Measurements from ENCODE around the gene SLC26A6. TPM values are rescaled to one million over a fixed set of nuclear protein-coding genes. Genes with fewer than 3 reads are reported as not detected.

The SLC26A6 gene
- polyA plus RNA-seq, 4 donors, result 14.3 to 74.0 (median 30.4) TPM

DNA sequence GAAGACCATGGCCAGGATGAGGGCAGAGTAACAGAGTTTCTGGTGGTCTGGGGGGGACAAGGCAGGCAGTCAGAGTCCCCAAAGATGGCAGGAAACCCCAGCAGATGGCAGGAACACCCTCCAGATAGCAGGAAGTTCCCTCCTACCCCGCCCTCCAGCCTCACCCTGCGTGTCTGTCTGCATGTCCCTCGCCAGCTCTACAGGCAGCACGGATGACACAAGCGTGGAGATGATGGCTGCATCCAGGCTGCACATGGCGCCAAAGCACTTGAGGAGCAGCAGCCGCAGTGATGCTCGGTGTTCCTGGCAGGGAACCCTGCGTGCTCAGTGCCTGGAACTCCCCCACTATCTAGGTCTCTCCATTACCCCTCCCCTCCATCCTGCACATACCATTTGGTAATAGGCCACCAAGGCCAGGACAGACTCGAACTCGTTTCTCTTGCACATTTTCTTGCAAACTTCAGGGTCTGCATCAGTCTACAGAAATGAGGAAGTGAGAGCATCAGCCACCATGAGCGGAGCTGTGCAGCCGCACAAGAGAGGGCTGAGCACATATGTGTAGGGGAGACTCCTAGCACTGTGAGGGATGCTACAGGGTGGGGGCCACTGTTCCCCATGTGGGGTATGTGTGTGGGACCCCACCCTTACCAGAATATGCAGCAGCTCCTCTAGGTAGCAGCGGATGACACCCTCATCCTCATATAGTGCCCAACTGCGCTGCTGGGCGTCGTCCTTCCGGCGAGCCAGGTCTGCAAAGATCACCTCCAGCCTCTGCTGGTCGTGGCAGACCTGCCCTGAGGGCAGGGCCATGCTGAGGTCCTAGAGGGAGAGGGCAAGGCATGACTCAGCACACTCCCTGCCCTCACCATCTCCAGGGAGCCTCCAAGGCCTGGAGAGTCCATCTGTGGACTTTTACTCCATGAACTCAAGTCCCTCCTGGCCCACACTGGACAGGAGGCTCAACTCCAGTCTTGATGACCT lies 44.4 kb upstream of the SLC26A6 start:
- FAIRE-seq (no peak), DNase-seq (no peak)
- no peak overlapping the region for H3K27ac ChIP-seq (ENCODE audit: low read depth in 1 of 3, low read length in 2 of 3)
- H3K9me3 ChIP-seq (ENCODE audit: control insufficient read depth in 2 of 2, insufficient read depth in 1 of 2, low read depth in 1 of 2, low read length in 1 of 2), result no peaks in the 10 kb centered on the region
- no peak overlapping the region for H3K4me3 ChIP-seq (ENCODE audit: low read depth in 1 of 3, low read length in 3 of 3)
- 87 to 93% (median 92%) methylated on average over 20 of the region's 20 CpGs for WGBS, 3 donors
- no peaks in the 10 kb centered on the region for H3K27me3 ChIP-seq (ENCODE audit: control insufficient read depth in 3 of 3, insufficient read depth in 3 of 3, low read length in 3 of 3)
- H3K36me3 ChIP-seq (ENCODE audit: control insufficient read depth in 3 of 3, insufficient read depth in 2 of 3, low read depth in 1 of 3, low read length in 3 of 3), result peaks cover 0 to 82% (median 11%) of the 10 kb centered on the region in 3 donors
- H3K4me1 ChIP-seq (ENCODE audit: control insufficient read depth in 3 of 3, insufficient read depth in 2 of 3, low read depth in 1 of 3, low read length in 2 of 3), result peaks cover 0 to 17% (median 4%) of the 10 kb centered on the region in 3 donors

DNA sequence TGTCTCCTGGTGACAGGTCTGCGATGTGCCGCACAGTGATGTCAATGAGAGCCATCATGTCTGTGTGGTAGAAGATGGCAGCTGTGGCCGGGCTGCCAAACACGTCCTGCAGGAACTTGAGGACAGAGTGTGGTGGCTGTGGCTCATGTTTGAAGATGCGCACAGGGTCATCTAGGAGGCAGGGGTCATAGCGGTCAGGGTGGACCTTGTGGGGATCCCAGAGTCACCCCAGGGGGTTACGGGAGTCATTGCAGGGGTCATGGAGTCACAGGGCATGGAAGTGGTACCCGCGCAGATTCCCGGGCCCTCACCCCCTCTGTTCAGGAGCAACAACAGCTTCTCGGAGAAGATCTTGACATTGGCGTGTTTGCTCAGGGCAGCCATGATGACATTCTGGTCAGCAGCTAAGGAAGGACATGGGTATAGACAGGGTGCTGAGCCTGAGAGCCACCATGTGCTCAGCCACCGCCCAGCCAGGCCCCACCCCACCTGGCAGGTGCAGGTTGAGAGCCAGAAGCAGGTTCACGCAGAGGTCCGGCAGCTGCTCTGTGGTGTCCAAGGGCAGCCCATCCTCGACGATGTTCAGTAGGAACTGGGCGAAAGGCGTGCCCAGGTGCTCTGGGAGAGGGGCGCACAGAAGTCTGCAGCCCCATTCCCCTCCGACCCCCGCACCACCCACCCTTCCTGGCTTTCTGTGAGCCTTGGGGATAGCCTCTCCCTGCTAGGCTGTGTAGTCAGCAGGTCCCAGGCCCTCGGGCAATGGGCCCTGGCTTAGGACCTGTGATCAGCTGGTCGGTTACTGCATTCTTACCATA lies 43.5 kb upstream of the SLC26A6 start:
- no peak for FAIRE-seq
- Histone ChIP-seq H3K36me3 (ENCODE audit: control insufficient read depth in 3 of 3, insufficient read depth in 2 of 3, low read depth in 1 of 3, low read length in 3 of 3) (peaks cover 0 to 83% (median 11%) of the 10 kb centered on the region in 3 donors), H3K27ac (ENCODE audit: low read depth in 1 of 3, low read length in 2 of 3) (no peak overlapping the region), H3K4me1 (ENCODE audit: control insufficient read depth in 3 of 3, insufficient read depth in 2 of 3, low read depth in 1 of 3, low read length in 2 of 3) (peaks cover 0 to 8% (median 0%) of the 10 kb centered on the region in 3 donors), H3K4me3 (ENCODE audit: low read depth in 1 of 3, low read length in 3 of 3) (no peak overlapping the region), H3K9me3 (ENCODE audit: control insufficient read depth in 2 of 2, insufficient read depth in 1 of 2, low read depth in 1 of 2, low read length in 1 of 2) (no peaks in the 10 kb centered on the region), H3K27me3 (ENCODE audit: control insufficient read depth in 3 of 3, insufficient read depth in 3 of 3, low read length in 3 of 3) (no peaks in the 10 kb centered on the region)
- 87 to 95% (median 90%) methylated on average over 23 to 24 of the region's 24 CpGs for WGBS, 3 donors
- no peak for DNase-seq

DNA sequence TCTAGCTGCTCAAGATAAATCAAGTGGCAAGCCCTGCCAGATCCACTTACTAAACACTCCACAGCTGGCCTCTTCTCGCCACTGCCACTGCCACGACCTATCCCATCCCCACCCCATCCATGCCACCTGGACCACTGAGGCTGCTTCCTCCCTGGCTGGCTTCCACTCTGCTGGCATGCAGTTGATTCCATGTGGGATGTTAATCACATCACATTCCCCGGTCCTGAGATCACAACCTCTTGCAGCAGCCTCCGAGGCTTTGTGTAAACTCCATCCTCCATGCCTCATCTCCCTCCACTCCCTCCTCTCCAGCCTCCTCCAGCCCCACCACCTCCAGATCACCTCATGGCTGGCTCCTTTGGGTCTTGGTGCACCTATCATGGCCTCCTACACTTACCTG lies 42.8 kb upstream of the SLC26A6 start:
- Histone ChIP-seq H3K4me1 (ENCODE audit: control insufficient read depth in 3 of 3, insufficient read depth in 2 of 3, low read depth in 1 of 3, low read length in 2 of 3) (peaks cover 0 to 1% (median 0%) of the 10 kb centered on the region in 3 donors), H3K9me3 (ENCODE audit: control insufficient read depth in 2 of 2, insufficient read depth in 1 of 2, low read depth in 1 of 2, low read length in 1 of 2) (no peaks in the 10 kb centered on the region), H3K4me3 (ENCODE audit: low read depth in 1 of 3, low read length in 3 of 3) (no peak overlapping the region), H3K36me3 (ENCODE audit: control insufficient read depth in 3 of 3, insufficient read depth in 2 of 3, low read depth in 1 of 3, low read length in 3 of 3) (peaks cover 0 to 88% (median 11%) of the 10 kb centered on the region in 3 donors), H3K27ac (ENCODE audit: low read depth in 1 of 3, low read length in 2 of 3) (no peak overlapping the region), H3K27me3 (ENCODE audit: control insufficient read depth in 3 of 3, insufficient read depth in 3 of 3, low read length in 3 of 3) (no peaks in the 10 kb centered on the region)
- 72 to 82% (median 77%) methylated on average over 4 of the region's 4 CpGs for WGBS, 3 donors
- FAIRE-seq, result no peak
- no peak for DNase-seq

DNA sequence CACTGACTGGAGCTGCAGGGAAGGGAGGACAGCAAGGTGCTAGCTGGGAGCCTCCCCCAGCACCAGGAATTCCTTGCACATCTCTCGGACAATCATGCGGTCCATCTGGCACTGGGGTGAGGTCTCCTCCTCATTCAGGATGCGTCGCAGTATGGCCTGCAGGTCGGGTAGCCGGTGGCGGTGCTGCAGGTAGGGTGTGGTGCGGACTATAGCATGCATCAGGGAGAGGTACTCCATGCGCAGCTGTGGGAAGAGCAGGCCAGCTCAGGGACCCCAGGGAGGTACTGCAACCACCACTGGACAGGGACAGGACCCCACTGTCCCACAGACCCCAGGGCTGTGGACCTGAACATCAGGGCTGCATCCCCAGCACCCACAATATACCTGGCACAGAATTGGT lies 39.2 kb upstream of the SLC26A6 start:
- no peak overlapping the region for H3K4me3 ChIP-seq (ENCODE audit: low read depth in 1 of 3, low read length in 3 of 3)
- no peaks in the 10 kb centered on the region for H3K9me3 ChIP-seq (ENCODE audit: control insufficient read depth in 2 of 2, insufficient read depth in 1 of 2, low read depth in 1 of 2, low read length in 1 of 2)
- FAIRE-seq (no peak), DNase-seq (no peak)
- 91 to 95% (median 94%) methylated on average over 9 of the region's 9 CpGs for WGBS, 3 donors
- no peaks in the 10 kb centered on the region for H3K4me1 ChIP-seq (ENCODE audit: control insufficient read depth in 3 of 3, insufficient read depth in 2 of 3, low read depth in 1 of 3, low read length in 2 of 3)
- H3K27ac ChIP-seq (ENCODE audit: low read depth in 1 of 3, low read length in 2 of 3), result no peak overlapping the region
- H3K36me3 ChIP-seq (ENCODE audit: control insufficient read depth in 3 of 3, insufficient read depth in 2 of 3, low read depth in 1 of 3, low read length in 3 of 3), result peaks cover 0 to 70% (median 7%) of the 10 kb centered on the region in 3 donors
- H3K27me3 ChIP-seq (ENCODE audit: control insufficient read depth in 3 of 3, insufficient read depth in 3 of 3, low read length in 3 of 3), result no peaks in the 10 kb centered on the region

DNA sequence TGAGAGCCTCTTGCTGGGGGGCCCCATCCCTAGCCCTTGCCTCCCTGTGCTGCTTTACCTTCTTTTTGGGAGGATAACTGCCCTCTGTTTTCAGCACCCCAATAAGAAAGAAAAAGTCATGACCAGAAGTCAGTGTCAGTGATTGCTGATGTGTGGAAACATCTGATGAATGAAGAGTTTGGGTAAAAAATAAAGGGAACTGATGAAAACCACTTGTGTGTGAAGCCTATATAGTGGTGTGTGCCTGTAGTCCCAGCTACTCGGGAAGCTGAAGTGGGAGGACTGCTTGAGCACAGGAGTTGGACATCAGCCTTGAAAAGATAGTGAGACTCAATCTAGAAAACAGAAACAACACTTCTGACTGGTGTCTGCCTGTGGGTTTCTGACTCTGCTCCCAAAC lies 37.3 kb upstream of the SLC26A6 start:
- Histone ChIP-seq H3K4me3 (ENCODE audit: low read depth in 1 of 3, low read length in 3 of 3) (no peak overlapping the region), H3K27me3 (ENCODE audit: control insufficient read depth in 3 of 3, insufficient read depth in 3 of 3, low read length in 3 of 3) (no peaks in the 10 kb centered on the region), H3K36me3 (ENCODE audit: control insufficient read depth in 3 of 3, insufficient read depth in 2 of 3, low read depth in 1 of 3, low read length in 3 of 3) (peaks cover 0 to 52% (median 4%) of the 10 kb centered on the region in 3 donors), H3K27ac (ENCODE audit: low read depth in 1 of 3, low read length in 2 of 3) (no peak overlapping the region), H3K4me1 (ENCODE audit: control insufficient read depth in 3 of 3, insufficient read depth in 2 of 3, low read depth in 1 of 3, low read length in 2 of 3) (no peaks in the 10 kb centered on the region), H3K9me3 (ENCODE audit: control insufficient read depth in 2 of 2, insufficient read depth in 1 of 2, low read depth in 1 of 2, low read length in 1 of 2) (no peaks in the 10 kb centered on the region)
- no peak for FAIRE-seq
- DNase-seq, result no peak
- 50 to 61% (median 59%) methylated on average over 1 of the region's 1 CpG for WGBS, 3 donors

DNA sequence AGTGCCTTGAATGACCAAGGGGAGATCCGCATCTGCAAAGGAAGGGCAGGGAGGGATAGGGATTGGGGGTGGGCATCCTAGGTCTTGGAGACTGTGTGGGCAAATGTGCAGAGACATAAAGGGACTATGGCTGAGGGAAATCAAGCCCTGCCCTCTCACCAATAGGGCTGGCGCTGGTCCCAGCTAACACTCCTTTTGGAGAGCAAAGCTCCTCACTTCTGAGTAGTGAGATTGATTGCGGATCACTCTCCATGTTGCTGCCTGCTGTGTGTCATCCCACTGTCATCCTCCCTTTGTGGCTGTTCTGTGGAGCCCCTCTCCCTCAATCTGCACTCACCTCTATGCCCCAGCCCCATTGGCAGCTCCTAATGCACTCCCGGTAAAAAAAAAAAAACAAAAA lies 29.7 kb upstream of the SLC26A6 start:
- Histone ChIP-seq H3K9me3 (ENCODE audit: control insufficient read depth in 2 of 2, insufficient read depth in 1 of 2, low read depth in 1 of 2, low read length in 1 of 2) (no peaks in the 10 kb centered on the region), H3K4me3 (ENCODE audit: low read depth in 1 of 3, low read length in 3 of 3) (no peak overlapping the region), H3K36me3 (ENCODE audit: control insufficient read depth in 3 of 3, insufficient read depth in 2 of 3, low read depth in 1 of 3, low read length in 3 of 3) (no peaks in the 10 kb centered on the region), H3K27ac (ENCODE audit: low read depth in 1 of 3, low read length in 2 of 3) (no peak overlapping the region), H3K27me3 (ENCODE audit: control insufficient read depth in 3 of 3, insufficient read depth in 3 of 3, low read length in 3 of 3) (peaks cover 0 to 36% (median 8%) of the 10 kb centered on the region in 3 donors), H3K4me1 (ENCODE audit: control insufficient read depth in 3 of 3, insufficient read depth in 2 of 3, low read depth in 1 of 3, low read length in 2 of 3) (peaks cover 3 to 21% (median 8%) of the 10 kb centered on the region in 3 donors)
- WGBS, 3 donors, result 80 to 95% (median 87%) methylated on average over 4 of the region's 4 CpGs
- DNase-seq, result no peak
- no peak for FAIRE-seq

DNA sequence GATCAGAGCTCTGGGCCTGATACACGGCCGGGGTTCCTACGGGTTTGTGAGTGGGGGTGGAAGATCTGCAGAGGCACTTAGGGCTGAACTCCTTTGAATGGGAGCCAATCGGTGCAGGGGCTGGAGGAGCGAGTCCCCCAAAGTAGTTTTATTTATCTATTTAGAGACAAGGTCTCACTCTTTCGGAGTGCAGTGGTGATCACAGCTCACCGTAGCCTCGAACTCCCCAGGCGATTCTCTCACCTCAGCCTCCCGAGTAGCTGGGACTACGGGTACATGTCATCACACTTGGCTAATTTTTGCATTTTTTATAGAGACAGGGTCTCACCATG lies 29.0 kb upstream of the SLC26A6 start:
- 57 to 62% (median 61%) methylated on average over 11 of the region's 11 CpGs for WGBS, 3 donors
- H3K4me1 ChIP-seq (ENCODE audit: control insufficient read depth in 3 of 3, insufficient read depth in 2 of 3, low read depth in 1 of 3, low read length in 2 of 3), result peaks cover 3 to 21% (median 8%) of the 10 kb centered on the region in 3 donors
- FAIRE-seq (no peak), DNase-seq (no peak)
- H3K27ac ChIP-seq (ENCODE audit: low read depth in 1 of 3, low read length in 2 of 3), result peak overlapping the region in 1 of 3 donors; percentile 83
- no peaks in the 10 kb centered on the region for H3K9me3 ChIP-seq (ENCODE audit: control insufficient read depth in 2 of 2, insufficient read depth in 1 of 2, low read depth in 1 of 2, low read length in 1 of 2)
- H3K4me3 ChIP-seq (ENCODE audit: low read depth in 1 of 3, low read length in 3 of 3), result peak overlapping the region in 1 of 3 donors; percentile 65
- H3K27me3 ChIP-seq (ENCODE audit: control insufficient read depth in 3 of 3, insufficient read depth in 3 of 3, low read length in 3 of 3), result peaks cover 0 to 37% (median 8%) of the 10 kb centered on the region in 3 donors
- H3K36me3 ChIP-seq (ENCODE audit: control insufficient read depth in 3 of 3, insufficient read depth in 2 of 3, low read depth in 1 of 3, low read length in 3 of 3), result no peaks in the 10 kb centered on the region

Measured in small intestine (tissue), 7 donors.